Measurements from ENCODE around the gene PLA2G4A. TPM values are rescaled to one million over a fixed set of nuclear protein-coding genes. Genes with fewer than 3 reads are reported as not detected.

The PLA2G4A gene
- polyA plus RNA-seq, 1 donor from 2014 or later, result not detected

- no peak overlapping the region for H3K27ac ChIP-seq (ENCODE audit: low read length)
- peaks cover 4% of the 10 kb centered on the region for H3K9me3 ChIP-seq (ENCODE audit: low read length)
- no peak overlapping the region for H2AFZ ChIP-seq (ENCODE audit: low read depth, low read length)
- no peaks in the 10 kb centered on the region for H3K27me3 ChIP-seq (ENCODE audit: insufficient read depth, low read depth, low read length)
- no peak overlapping the region for H3K4me3 ChIP-seq (ENCODE audit: low read length)
- TF ChIP-seq POLR2AphosphoS5 (IDR thresholded peaks at IDR 0.05) (no peak), TAF1 (IDR thresholded peaks at IDR 0.05; ENCODE audit: low read depth) (no peak), CTCF (IDR thresholded peaks at IDR 0.05; ENCODE audit: poor library complexity, severe bottlenecking) (no peak), REST (IDR thresholded peaks at IDR 0.05; ENCODE audit: borderline replicate concordance) (no peak), EP300 (conservative IDR thresholded peaks at IDR 0.05; ENCODE audit: poor library complexity, severe bottlenecking) (no peak), SMC3 (conservative IDR thresholded peaks at IDR 0.05; ENCODE audit: poor library complexity) (no peak), EZH2 (IDR thresholded peaks at IDR 0.05; ENCODE audit: borderline replicate concordance, insufficient read depth, low read length, poor library complexity, severe bottlenecking) (no peak), MXI1 (conservative IDR thresholded peaks at IDR 0.05; ENCODE audit: poor library complexity, severe bottlenecking) (no peak)
- no peaks in the 10 kb centered on the region for H3F3A ChIP-seq (ENCODE audit: insufficient read depth, low read length, poor library complexity, severe bottlenecking)
- no peaks in the 10 kb centered on the region for H4K20me1 ChIP-seq (ENCODE audit: insufficient read depth)
- no peak overlapping the region for H3K9ac ChIP-seq (ENCODE audit: low read length)
- no peaks in the 10 kb centered on the region for H3K79me2 ChIP-seq (replicated peaks; ENCODE audit: insufficient read depth, low read length)
- no peaks in the 10 kb centered on the region for H3K36me3 ChIP-seq (ENCODE audit: insufficient read depth, low read length)
- H3K9me2 ChIP-seq (ENCODE audit: insufficient read depth, low read length), result no peaks in the 10 kb centered on the region
- H3K4me2 ChIP-seq (ENCODE audit: low read length), result no peak overlapping the region
These were observed 189.5 kb downstream of the PLA2G4A start for GRCh38 chr1:187018291-187018690.

- H3K27ac ChIP-seq (ENCODE audit: low read length), result no peak overlapping the region
- no peaks in the 10 kb centered on the region for H3F3A ChIP-seq (ENCODE audit: insufficient read depth, low read length, poor library complexity, severe bottlenecking)
- H2AFZ ChIP-seq (ENCODE audit: low read depth, low read length), result no peak overlapping the region
- H3K4me3 ChIP-seq (ENCODE audit: low read length), result no peak overlapping the region
- H3K9ac ChIP-seq (ENCODE audit: low read length), result no peak overlapping the region
- no peaks in the 10 kb centered on the region for H3K9me2 ChIP-seq (ENCODE audit: insufficient read depth, low read length)
- no peaks in the 10 kb centered on the region for H3K27me3 ChIP-seq (ENCODE audit: insufficient read depth, low read depth, low read length)
- H3K79me2 ChIP-seq (replicated peaks; ENCODE audit: insufficient read depth, low read length), result no peaks in the 10 kb centered on the region
- TF ChIP-seq SMC3 (conservative IDR thresholded peaks at IDR 0.05; ENCODE audit: poor library complexity), result no peak
- TF ChIP-seq RAD21 (conservative IDR thresholded peaks at IDR 0.05), result no peak
- TF ChIP-seq REST (IDR thresholded peaks at IDR 0.05; ENCODE audit: borderline replicate concordance), result no peak
- TF ChIP-seq TAF1 (IDR thresholded peaks at IDR 0.05; ENCODE audit: low read depth), result no peak
- no peak for TF ChIP-seq CTCF (IDR thresholded peaks at IDR 0.05; ENCODE audit: poor library complexity, severe bottlenecking)
- TF ChIP-seq POLR2AphosphoS5 (IDR thresholded peaks at IDR 0.05), result no peak
- TF ChIP-seq EP300 (conservative IDR thresholded peaks at IDR 0.05; ENCODE audit: poor library complexity, severe bottlenecking), result no peak
- no peak for TF ChIP-seq EZH2 (IDR thresholded peaks at IDR 0.05; ENCODE audit: borderline replicate concordance, insufficient read depth, low read length, poor library complexity, severe bottlenecking)
- TF ChIP-seq MXI1 (conservative IDR thresholded peaks at IDR 0.05; ENCODE audit: poor library complexity, severe bottlenecking), result no peak
- H3K36me3 ChIP-seq (ENCODE audit: insufficient read depth, low read length), result no peaks in the 10 kb centered on the region
- H3K4me2 ChIP-seq (ENCODE audit: low read length), result no peak overlapping the region
- no peaks in the 10 kb centered on the region for H4K20me1 ChIP-seq (ENCODE audit: insufficient read depth)
- no peaks in the 10 kb centered on the region for H3K9me3 ChIP-seq (ENCODE audit: low read length)
These were observed 198.5 kb downstream of the PLA2G4A start for GRCh38 chr1:187027253-187027652.

Measured in neural cell (in vitro differentiated cells).